HG03280 (cell line): ENCODE measurements around the gene DOCK8.
"Not testable (repeated sequence)": the region's sequence is repeated elsewhere in the genome, so short reads cannot be mapped to it uniquely, and the experiment has no call there.

Source experiments
- ATAC-seq: cut with Tn5 transposase; IDR thresholded peaks from one replicate; pipeline ENCODE4 v1.9.1; 2021; ENCODE audit warnings: mild to moderate bottlenecking, moderate library complexity; ENCODE audit not compliant: unreplicated experiment

Gene DOCK8

DNA sequence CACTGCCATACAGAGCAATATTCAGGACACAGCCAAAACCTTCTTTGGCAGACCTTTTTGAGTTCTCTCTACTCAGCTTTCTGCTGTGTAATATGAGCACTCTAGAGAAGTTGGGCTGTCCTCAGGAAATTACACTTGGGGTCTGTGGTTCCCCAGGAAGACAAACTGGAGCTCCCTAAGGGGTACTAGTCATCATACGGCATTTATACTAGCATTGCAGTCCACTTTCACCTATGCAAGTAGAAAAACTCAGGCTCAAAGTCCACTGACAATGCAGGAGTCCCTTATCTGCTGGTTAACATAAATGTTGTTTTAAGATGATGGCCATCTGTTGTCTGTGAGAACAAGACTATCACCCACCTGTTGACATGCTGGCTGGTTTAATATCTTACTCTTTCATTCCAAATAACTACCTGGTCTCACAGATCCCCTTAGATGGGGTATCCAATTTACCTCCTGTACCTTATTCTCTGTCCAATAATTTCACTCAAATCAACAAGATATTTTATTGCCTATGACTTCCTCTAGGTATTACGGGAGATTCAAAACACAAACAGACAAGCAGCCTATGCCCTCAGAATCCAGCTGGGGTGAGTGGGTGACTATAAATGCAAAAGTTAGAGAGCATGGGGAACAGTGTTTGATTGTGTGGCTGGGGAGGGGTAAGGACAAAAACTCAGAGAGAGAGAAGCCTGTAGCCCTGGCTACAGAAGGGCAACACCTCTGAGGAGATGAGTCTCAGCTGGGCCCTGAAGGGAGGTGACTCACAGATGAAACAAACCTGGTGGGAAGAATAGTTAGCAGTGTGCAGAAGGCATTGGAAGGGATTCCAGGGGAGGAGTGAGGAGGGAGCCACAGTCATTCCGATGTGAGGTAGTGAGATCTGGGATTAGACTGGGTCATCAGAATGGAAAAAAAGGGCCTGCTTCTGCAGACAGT, 10.2 kb downstream of the DOCK8 start:
- no peak for ATAC-seq

DNA sequence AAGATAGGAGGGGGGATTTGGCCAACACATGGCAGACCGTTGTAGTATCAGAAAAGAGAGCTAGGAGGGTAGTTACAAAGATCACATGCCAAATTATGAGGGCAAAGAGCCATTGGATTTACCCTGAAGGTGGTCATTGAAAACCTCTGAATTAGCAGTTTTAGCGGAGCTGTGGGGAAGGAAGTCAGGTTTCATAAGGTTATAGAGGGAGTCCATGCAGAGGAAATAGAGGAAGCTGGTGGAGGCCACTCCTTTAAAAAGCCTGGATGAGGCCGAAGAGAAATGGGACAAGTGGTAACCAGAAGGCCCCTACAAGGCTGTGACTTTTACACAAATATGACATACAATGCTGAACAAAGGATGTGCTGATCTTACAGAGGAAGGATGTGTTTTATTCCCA, 13.2 kb downstream of the DOCK8 start:
- no peak for ATAC-seq

DNA sequence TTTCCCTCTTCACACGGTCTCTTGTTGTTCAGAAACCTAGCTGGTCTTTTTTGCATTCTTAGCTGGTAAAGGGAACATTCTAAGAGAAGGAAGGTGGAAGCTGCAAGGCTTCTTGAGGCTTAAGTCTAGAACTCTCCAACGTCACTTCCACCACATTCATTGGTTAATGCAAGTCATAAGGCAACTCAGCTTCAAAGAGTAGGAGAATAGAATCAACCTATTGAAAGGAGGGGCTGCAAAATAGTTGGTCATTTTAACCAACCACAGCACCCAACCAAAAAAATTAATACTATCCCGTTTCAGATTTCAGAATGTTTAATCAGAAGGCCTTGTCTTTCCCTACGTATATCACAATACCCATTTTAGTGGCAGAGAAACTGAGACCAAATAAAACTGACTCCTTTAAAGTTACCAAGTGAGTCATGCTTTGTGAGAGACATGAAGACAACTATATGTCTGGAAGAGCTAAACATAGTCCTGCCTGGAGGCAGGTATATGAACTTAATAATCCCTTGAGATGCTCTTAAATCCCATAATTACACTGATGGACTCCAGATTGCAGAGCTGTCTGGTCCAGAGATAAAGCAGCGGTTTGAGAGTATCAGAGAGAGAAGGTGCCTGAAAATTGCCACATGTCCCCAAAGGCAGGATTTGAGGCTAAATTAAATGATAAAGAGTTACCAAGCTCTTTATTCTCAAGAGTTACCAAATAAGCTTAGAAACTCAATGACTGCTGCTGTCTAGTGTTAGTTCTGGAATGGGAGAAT, 14.4 kb downstream of the DOCK8 start:
- no peak for ATAC-seq

DNA sequence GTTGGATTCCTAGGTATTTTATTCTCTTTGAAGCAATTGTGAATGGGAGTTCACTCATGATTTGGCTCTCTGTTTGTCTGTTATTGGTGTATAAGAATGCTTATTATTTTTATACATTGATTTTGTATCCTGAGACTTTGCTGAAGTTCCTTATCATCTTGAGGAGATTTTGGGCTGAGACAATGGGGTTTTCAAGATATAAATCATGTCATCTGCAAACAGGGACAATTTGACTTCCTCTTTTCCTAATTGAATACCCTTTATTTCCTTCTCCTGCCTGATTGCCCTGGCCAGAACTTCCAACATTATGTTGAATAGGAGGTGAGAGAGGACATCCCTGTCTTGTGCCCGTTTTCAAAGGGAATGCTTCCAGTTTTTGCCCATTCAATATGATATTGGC, 17.0 kb downstream of the DOCK8 start:
- ATAC-seq: not testable (repeated sequence)

DNA sequence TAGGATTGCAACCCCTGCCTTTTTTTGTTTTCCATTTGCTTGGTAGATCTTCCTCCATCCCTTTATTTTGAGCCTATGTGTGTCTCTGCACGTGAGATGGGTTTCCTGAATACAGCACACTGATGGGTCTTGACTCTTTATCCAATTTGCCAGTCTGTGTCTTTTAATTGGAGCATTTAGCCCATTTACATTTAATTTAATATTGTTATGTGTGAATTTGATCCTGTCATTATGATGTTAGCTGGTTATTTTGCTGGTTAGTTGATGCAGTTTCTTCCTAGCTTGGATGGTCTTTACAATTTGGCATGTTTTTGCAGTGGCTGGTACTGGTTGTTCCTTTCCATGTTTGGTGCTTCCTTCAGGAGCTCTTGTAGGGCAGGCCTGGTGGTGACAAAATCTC, 19.0 kb downstream of the DOCK8 start:
- not testable (repeated sequence) for ATAC-seq

DNA sequence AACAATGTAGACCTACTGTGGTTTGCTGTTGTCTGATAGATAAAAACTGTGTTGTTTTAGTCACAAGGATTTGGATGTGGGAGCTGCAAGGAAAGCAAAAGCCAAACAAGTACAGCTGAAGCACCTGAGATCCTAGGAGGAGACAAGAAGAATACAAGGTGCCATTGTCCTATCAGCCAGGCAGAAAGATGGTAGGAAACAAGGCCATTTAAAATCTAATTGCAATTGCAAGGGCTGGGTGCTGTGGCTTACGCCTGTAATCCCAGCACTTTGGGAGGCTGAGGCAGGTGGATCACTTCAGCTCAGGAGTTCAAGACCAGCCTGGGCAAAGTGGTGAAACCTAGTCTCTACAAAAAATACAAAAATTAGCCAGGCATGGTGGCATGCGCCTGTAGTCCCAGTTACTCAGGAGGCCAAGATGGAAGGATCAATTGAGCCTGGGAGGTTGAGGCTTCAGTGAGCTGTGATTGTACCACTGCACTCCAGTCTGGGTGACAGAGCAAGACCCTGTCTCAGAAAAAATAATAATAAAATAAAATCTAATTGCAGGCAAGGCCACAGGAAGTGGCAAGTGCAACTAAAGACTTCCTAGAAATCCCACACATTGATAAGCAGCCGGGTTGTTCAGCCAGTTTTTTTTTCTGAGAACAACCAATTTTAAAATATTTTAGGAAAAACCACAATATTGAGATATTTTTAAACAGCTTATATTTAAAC, 22.6 kb downstream of the DOCK8 start:
- no peak for ATAC-seq

DNA sequence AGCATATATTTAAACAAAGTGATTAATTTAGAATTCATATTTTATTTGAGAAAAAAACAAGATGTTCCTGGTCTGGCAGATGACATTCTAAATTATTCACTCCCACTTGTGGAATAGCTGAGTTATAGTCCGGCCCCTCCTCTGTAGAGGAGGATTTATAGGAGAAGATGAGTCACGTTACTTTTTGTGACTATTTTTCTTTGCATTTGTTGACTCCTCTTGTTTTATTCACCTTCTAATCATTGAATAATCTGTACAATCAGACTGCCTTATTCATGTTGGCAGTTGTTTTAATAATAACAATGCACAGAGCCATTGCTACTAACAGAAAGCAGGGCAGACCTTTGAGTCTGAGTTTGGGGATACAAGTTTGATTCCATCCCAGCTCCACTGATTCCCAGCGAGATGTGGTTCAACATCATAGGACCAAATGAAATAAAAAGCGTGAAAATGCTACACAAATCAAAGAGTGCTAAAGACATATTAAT, 23.2 kb downstream of the DOCK8 start:
- ATAC-seq: no peak

DNA sequence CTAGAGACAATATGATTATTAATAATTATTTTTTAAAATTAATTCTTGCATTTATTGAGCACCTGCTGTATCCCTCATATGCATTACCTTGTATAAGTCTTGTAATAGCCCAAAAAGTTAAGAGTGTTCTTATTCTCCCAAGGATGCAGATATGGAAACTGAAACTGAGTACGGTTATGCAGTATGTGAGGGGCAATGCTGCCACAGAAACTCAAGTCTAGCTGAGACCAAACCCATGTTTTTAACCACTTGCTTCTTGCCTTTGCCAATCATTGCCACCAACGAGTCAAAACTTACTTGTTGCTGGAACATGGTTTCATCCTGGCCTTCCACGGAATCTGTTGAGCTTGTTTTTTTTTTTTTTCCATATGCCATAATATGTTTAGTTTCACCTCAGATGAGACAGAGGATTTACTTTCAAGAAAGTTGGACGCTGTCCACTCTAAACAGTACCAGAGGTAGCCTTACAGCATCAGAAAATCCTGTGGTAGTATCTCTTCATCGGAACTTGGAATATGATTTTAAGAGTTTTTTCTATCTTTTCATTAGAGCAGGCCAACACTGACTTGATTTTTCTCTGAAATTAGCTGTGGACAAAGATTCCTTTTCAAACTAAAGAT, 27.9 kb downstream of the DOCK8 start:
- ATAC-seq: no peak

DNA sequence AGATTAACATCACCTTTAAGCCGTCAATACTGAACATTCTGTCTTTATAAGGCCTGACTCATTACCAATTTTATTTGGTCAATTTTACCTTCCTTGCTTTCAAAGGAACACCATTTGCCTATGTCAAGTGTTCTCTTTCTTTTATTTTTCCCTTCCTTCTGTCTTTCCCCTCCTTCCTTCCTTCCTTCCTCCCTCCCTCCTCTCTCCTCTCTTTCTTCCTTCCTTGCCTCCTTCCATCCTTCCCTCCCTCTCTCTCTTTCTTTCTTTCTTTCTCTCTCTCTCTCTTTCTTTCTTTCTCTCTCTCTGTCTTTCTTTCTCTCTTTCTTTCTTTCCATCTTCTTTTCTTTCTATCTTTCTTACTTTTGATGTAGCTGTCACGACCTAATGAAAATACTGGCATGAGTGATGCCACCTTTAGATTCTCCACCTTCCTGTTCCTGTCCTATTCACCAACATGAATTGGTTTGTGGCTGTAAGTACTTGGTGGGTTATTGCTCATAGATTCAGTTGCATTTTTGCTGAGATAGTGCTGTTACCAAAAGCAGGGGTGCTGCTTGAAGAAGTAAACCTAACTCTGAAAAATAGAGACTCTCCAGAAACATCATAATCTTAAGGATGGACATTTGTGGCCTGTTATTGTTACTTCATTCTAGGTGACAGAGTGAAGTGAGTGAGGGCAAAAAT, 33.8 kb downstream of the DOCK8 start:
- no peak for ATAC-seq

DNA sequence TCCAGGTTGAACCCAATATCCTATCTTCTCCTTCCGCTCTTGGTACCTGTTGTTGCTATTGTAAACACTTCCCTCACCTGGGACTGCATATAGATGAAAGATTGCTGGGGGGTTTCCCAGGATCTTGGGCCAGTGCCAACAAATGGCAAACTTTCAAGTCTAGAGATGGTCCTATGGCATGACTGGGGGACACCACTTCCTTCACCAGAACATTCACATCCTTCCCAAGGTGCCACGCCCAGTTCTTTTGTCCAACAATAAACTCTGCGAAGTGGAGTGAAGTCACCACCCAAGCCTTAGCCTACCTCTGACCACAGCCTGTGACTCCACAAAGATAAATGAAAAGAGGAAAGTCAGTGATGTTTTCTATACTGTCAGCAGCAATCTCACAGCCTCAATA, 34.4 kb downstream of the DOCK8 start:
- no peak for ATAC-seq

DNA sequence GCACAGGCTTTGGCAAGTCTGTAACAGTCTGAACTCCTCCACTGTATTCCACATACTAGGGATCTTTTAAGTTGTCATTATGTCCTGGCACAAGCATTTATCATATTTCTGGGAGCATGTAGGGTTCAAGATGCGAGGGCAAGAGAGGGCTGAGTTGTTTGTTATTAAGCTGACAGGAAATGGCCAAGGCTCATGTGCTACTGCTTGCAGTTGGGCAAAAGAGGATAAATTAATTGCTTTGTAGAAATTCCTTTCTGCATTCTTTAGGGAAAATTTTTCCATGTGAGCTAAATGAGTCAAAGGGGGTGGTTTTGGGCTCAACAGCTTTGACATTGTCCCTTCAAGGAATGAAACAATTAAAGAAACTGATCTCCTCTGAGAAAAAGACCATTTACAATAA, 35.4 kb downstream of the DOCK8 start:
- ATAC-seq: no peak

DNA sequence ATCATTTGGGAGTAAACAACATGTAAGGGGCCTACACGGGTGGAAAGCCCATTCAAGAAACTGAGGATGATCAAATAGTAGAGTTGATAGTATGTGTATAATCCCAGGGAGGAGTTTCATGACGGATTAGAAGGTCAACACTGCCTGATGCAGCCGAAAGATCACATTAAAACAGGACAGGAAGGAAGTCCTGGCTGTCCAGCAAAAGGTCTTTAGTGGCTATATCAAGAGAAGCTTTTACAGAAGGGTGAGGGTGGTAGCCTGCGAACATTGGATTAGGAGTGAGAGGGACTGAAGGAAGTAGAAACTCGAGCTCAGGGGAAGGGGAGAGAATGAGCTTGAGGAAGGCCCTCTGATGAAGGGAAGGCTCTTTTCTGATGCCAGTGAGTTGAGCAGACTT, 36.0 kb downstream of the DOCK8 start:
- ATAC-seq: no peak

DNA sequence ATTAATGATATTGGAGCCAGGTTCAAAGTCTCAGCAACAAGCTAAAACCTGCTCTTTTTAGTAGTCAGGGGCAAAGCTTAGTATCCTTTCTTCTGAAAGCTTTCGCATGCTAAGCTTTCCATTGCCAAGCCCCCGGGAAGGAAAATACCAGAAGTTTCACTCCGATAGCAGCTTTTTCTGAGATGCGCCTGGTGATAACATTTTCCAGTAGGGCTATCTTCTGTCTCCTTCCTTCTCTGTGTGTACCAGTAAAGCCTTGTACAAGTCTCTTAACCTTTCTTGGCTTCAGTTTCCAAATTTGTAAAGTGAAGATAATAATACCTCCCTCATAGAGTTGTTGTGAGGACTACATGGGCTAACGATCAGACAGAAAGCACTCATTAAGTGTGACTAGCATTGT, 36.7 kb downstream of the DOCK8 start:
- ATAC-seq: no peak

DNA sequence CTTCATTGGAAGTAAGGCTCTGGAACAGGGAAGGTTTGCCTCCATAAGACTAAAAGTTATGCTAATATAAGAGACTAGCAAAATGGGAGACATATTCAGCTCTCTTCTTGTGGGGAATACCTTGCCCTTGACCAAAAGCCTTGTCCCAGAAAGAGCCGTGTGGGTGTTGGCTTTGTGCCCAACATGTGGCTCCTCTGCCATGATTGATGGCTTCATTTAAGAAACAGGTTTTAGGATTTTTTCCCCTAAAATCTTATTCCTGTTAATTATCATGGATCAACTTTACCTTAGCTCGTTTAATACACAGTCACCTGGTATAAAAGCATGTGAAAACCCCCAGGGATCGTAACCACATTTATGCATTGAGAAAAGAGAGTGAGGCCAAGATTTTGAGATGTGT, 38.9 kb downstream of the DOCK8 start:
- no peak for ATAC-seq

DNA sequence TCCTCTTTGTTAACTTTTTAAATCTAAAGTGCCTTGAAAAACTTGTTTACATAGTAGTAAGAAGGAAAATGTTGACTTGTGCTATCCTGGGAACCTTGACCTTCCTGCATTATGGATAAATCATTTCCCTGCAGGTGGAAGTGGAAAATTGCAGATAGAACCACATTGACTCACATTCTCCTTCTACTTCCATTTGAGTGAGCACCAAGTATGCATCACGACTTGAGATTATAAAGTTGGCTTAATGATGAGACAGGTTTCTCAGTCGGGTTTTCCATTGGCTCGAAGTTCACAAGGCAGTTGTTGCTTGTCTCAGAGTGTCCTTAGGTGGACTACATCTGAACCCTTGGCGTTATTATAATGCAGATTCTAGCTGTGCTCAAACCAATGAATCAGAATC, 39.9 kb downstream of the DOCK8 start:
- ATAC-seq: no peak

DNA sequence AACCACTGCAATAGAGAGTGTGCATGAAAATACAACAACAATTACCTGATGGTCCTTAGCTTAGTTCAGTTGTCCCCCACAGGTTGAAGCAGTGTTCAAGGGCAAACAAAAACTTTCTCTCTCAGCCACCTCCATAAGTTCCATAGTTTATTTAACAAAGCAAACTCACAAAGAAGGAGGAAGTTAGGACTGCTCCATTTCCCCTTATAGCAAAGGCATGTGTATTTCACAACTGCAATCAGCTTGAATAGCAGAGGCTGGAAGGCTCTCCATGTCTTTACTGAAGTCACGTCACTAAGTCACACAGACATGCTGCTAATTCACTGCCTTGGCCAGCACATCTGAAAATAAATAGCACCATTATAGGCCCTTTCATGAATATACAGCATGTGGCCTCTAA, 43.3 kb downstream of the DOCK8 start:
- no peak for ATAC-seq

DNA sequence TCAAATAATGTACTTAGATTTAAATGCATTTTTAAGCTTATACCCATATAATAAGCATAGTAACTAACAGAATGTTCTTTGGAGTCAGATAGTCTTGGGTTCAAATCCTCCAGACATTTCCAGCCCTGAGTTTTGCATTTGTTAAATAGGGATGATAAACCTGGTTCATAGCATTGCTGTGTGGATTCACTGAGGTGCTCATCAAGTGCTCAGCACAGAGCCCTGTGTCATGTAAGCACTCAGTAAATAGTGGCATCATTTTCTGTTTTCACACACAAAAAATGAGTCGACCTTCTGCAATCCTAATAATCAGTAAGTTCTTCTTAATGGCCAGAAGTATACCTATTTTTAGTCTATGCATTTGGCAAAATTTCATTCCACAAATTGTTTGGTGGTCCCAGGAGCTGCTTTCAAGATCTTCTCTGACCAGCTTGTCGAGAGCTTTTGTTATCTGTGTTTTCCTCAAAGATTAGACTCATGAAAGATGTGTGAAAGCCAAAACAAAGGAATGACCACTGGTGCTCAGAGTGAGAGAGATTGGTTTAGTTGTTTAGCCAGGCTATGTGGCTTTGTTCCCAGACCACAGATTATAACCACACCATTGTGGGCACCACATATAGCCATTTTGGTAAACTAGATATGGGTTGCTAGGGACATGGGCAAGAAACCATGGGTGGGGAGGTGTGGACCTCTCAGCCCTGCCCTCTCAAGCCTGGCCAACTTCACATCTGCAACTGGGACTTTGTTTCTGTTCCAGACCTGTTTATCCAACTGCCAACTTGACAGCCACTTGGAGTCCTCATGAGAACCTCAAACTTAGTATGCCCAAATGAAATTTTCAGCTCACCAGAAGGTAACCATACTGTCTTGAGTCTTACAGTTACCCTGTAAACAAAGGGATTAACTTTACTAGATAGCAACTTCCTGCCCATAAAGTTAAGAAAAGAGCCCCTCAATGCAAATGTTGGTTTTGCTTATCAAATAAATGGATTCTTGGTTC, 45.0 kb downstream of the DOCK8 start:
- no peak for ATAC-seq

DNA sequence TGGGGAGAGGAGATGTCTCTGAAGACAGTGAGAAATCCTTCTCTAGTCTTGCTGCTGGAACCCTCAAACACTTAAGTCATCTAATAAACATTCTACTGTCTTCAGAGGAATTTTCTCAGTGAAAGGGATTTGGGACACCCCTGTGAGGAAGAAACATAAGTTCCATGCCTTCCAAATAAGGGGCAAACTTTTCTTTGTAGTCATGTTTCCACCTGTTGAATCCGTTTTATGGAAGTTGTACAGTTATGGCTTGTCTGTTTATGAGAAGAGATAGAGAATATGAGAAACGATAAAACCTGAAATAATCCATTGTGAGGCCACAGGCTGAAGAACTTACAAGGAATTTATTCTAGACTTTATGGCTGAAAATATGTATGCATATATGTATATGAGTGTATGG, 49.6 kb downstream of the DOCK8 start:
- no peak for ATAC-seq

DNA sequence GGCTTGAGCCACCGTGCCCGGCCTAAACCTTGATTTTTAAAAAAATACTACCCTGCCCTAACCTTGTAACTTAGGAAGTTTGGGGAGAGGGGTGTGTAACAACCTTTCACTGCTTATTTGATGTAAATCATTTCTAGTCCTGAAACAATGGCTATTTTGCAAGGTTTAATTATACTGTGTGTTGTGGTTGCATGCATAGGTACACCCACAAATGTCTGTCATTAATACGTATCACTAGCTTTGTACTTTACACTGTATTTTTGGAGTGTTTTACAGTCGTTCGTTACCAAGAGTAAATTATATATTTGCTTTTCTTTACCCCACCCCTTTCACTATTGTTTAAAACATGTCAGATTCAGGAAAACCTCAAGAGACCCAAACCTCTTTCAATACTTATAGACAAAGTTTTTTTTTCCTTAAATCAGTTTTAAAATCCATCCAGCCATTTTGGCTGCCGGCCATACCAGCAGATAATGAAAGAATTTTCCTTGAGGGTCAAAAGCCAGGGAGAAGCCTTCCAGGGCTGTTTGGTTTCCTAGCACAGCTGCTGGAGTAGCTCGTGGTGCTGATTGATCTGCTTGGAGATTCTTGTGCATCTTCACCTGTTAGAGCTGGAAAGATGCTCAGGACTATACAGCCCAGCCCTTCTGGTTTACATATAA, 50.7 kb downstream of the DOCK8 start:
- no peak for ATAC-seq
